Measurements from ENCODE around the gene MICAL1.

The MICAL1 gene

DNA sequence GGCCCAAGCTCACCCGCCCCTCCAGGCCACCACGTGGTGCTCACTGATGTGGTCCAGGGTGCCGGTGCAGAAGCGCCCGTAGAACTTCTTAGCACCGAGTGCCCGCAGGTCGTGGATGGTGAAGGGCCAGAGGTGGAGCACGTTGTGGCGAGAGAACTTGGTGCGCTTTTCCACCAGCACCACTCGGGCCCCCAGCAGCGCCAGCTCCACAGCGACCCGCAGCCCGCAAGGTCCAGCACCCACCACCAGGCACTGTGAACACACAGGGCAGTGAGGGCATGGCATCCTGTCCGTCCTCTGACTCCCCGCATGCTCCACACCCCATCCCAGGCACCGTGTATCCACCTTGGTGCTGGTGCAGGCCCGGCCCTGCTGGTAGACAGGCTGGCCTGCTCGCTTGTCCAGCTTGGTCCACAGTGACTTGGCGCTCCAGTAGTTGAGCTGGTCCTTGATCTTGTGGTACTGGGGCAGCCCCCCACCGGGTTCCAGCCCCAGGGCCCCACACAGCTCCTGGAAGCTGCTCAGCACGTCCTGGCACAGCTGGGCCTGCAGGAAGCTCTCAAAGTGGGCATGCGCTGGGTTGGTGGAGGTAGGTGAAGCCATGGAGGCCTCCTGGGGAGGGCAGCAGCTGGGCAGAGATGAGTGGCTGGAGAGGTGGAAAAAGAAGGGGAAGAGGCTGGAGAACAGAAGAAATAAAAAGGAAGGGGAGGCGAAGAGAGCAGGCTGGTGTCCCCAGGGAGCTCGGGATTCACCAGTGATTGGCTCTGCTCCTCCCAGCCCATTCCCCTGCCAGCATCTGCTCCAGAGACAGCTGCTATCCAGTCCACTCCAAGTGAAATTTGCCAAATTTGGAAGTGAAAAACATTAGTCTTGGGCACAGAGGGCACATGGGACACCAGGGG, 1.7 kb downstream of the MICAL1 start:
- no peak for DNase-seq

DNA sequence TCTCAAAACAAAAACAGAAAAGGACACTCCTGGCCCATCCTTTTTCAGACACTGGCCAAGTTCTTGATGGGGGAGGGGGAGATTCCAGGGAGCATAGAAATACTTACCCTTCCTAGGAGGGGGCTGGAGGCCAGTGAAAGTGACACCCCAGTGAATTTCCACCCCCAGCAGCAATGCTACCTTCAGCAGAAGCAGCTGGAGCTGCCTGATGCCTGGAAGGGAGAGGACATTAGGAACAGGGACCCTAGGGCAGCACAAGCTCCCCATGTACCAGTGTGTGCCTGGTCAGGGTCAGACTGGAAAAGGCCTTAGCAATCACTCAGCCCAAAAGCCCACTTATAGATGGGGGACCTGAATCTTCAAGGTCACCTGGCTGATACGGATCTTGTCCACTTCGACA, 2.4 kb downstream of the MICAL1 start:
- DNase-seq, result no peak

DNA sequence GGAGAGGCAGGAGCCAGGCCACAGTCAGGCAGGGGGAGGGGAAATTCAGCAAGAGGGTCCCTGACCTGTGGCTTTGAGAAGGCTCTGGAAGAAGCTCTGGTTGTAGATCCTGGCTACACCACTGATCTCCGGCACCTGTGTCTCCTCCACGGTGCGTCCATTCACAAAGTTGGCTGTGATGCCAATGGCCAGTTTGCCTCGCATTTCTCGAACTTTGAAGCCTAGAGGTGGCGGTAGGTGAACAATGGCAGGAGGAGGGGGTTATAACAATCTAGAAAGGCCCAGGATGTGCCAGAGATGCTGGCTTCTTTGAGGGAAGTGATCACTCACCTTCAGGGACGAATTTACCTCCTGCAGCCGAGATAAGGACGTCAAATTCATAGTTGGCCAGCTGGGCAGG, 3.4 kb downstream of the MICAL1 start:
- no peak for DNase-seq

DNA sequence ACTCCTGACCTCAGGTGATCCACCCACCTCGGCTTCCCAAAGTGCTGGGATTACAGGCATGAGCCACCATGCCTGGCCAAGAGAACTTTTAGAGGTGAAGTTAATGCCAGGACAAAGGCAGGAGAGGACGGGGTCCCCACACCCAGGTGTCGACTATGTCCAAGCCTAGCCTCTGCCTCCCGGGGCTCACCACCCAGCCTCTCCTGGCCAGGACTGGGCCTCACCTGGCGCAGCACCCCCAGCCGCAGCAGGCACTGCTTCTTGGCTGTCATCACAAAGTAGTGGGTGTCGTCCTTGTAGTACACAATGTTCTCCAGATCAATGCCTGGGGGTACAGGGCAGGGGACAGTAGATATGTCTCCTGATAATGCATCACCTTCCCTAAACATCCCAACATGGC, 4.2 kb downstream of the MICAL1 start:
- DNase-seq, result no peak

DNA sequence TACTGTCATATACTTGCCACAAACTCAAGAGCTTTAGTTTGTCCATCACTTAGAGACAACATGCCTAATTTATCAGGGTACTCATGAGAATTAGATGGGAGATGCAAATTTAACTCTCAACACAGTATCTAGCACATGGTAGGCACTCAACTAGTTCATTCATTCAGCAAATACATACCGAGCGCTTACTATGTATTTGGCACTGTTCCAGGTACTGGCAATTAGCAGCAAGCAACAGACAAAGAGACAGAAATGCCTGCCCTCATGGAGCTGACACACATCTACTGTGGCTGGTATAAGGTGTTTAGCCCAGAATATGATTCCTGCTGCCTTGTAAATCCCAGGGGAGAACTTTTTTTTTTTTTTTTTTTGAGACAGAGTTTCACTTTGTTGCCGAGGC, 4.8 kb downstream of the MICAL1 start:
- DNase-seq, result no peak

DNA sequence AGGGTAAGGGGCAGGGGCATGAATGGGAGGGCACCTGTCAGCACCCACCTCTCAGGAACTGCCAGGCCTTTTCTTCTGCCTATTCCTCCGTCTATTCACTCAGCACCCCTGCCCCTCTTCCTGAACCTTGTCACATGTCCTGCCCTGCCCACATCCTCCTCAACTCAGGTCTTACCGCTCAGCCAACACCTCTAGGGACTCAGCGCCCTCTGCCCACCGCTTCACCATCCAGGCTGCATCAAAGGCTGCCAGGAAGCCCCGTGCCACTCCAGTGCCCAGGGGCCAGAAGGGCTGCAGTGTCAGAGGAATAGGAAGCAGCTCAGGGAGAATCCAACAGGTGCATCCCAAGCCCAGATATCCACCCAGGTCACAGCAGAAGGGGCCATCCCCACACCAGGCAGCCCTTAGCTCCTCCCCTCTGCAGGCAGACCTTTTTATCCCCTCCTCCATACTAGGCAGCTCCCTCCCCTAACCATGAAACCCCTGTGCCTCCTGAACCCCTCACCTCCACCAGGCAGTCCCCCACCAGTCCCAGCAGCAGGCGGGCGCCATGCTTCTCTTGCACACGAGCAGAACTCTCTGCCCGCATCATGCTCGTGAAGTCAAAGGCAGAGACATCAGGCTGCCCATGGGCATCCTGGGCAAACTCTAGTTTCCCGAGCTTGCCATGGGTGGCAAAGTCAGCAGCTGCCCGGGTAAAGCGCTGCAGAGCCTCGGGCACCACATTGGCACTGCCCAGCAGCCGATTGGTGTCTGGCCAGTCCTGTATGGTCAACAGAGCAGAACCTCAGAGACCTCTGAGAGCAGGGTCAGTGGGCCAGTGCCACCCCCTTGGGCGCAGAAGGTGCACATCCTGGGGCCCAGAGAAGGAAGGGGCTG, 5.5 kb downstream of the MICAL1 start:
- DNase-seq, result no peak

DNA sequence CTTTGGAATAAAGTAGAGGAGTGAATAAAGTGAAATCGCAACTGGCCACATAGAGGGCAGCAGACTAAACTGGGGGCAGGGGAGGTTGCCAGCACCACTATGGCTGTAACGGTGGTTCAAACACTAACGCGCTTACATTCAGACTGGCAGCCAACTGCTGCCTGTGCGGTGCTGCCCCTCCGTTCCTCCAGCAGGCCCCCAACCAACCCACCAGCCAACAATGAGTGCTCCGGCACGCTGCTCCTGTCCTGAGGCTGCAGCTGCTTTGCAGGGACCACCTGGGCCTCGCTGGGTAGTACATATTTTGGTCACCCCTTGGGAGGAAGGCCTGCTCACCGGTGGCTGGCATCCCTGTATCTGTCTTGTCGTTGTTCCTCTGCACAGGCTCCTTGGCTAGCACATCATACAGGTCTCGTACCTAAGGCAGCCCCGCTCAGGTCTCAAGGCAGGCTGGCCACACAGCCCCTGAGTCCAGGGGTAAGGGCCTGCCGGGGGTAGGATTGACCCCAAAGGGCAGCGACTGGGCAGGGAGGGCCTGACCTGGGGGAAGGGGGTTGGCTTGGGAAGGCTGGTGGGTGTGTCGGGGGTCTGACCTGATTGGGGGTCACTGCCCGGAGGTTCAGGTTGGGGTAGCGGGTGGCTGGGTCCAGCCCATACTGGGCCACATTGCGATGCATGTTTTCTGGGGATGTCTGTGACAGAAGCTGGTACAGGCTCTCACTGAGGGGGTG, 6.3 kb downstream of the MICAL1 start:
- no peak for DNase-seq

DNA sequence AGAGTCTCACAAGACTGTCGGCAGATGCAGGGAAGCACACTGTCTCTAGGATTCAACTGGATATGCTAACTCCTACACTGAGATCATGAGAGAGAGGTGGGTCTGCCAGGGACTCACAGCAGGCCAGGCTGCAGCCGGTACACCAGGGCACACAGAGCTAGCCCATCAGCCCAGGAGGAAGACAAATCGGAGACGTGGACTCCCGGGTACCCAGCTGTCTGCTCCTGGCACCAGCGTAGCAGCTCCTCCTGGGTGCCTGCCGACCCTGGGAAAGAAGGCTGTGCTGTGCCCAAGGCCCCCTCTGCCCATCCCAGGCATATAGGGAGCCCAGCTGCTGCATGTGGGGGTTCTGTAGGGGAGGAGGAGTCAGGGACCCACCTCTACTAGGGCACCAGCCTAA, 7.0 kb downstream of the MICAL1 start:
- no peak for DNase-seq

DNA sequence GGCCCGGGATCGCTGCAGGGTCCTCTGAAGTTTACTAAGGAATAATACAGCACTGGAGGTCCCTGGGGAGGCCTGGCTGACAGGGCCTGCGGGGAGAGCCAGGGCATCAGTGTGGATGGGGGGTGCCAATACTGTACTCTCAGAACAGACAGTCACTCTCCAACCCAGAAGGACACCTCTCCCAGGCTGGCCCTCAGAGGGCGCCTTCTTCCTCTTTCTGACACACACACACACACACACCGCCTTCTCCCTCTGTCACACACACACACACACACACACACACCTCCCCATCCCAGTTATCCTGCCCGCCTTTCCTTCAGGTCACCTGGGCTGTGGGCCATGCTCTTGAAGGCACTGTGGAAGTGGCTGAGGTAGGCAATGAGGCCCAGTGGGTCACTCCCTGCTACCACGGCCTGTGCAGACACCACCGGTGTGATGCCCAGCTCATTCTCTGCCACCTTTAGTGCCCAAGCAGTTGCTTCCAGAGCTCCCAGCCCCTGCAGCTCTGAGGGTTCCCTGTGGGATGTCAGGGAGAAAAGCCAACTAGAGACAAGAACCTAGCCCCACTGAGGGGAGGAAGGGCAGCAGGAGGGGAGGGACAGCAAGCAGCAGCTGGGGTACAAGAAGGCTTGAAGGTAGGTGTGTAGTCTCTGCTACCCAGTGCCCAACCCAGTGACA, 7.6 kb downstream of the MICAL1 start:
- DNase-seq, result no peak

DNA sequence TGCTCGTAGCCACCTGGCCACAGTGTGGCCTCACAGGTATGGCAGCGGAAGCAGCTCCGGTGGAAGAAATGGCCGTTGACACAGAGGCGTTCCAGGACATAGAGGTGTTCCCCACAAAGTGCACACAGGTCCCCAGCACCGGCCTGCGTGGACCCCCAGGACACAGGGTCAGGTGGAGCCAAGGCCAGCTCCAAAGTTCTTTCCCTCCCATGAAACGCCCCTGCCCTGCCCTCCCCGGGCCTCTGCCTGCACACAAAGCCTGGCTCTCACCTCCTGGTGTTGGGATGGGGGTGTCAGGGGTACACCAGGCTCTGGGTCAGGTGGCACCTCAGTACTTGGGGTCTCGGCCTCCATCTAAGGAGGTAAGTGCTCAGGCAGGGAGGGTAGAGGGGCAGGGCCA, 8.5 kb downstream of the MICAL1 start:
- no peak for DNase-seq

DNA sequence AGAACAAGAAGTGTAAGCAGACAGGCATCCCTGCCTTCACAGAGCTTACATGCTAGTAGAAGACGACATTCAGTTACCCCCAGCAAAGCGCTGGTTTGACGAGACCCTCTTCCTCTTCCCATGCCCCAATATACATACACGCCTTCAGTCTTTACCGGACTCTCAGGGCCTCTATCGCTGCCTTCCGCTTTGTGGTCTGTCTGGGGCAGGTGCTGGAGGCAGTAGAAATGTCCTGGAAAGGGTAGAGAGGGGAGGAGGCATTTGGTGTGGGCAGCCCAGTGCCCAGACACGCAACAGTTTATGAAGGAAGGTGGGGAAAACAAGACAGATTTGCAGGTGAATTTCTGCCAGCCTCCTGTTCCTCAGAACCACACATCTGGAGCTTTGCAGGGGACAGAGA, 9.0 kb downstream of the MICAL1 start:
- no peak for DNase-seq

DNA sequence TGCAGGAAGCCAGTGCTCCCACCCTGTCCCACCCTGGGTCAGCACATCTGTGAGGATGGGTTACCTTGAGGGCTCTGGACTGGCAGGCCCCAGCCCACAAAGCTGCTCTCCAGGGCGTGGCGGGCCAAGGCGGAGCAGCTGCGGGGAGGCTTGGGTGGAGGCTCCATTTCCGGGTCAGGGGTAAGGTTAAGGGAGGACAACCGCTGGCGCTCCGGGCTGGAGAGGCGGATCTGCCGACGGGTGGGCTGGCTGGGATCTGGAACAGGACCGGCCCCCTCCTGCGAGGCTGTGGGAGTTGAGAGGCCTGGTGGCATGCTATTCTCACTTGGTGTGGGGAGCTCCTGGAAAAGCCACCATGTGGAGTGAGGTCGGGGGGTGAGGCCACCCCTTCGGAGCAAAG, 9.5 kb downstream of the MICAL1 start:
- no peak for DNase-seq

DNA sequence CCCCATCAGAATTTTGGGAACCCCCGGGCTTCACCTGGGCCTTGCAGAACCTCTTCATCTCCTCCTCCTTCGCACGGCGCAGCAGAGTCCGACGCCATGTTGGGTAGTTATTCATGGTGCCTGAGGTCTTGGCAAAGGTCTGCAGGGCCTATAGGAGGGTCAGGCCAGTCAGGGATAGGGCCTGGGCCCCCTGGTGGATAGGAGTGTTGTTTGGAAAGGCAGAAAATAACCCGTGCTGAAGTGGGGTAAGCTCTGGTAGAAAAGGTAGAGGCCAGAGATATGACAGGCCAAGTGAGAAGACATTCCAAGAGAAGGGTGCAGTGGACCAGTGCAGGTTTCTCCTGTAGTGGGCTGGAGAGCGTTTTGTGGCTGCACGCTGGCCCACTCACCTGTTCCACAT, 10.2 kb downstream of the MICAL1 start:
- no peak for DNase-seq

DNA sequence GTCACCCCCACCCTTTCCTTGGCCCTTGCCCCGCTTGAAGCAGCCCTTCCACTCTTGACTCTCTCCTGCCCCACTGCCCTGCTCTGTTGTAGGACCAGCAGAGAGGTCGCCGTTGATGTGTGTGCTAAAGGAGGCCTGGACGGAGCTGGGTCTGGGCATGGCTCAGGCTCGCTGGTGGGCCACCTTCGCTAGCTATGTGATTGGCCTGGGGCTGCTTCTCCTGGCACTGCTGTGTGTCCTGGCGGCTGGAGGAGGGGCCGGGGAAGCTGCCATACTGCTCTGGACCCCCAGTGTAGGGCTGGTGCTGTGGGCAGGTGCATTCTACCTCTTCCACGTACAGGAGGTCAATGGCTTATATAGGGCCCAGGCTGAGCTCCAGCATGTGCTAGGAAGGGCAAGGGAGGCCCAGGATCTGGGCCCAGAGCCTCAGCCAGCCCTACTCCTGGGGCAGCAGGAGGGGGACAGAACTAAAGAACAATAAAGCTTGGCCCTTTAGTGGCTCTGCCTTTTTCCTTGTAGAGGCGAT, 12.1 kb downstream of the MICAL1 start:
- DNase-seq, result no peak

DNA sequence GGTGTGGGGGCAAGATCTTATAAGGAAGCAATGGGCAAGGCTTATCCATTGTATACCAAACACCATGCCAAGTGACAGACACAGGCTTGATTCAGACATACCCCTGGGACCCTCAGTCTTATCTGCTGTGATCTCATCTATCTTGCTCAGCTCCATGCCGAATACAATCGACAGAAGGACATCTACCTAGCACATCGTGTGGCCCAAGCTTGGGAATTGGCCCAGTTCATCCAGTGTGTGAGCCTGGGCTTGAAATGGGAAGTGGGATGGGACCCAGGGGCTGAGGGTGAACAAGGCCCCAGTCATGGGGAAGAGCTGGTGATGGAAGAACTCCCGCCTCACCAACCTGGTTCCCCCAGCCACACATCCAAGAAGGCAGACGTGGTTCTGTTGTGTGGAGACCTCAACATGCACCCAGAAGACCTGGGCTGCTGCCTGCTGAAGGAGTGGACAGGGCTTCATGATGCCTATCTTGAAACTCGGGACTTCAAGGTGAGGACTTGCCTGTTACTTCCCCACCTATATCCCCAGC, 13.1 kb downstream of the MICAL1 start:
- DNase-seq, result no peak

DNA sequence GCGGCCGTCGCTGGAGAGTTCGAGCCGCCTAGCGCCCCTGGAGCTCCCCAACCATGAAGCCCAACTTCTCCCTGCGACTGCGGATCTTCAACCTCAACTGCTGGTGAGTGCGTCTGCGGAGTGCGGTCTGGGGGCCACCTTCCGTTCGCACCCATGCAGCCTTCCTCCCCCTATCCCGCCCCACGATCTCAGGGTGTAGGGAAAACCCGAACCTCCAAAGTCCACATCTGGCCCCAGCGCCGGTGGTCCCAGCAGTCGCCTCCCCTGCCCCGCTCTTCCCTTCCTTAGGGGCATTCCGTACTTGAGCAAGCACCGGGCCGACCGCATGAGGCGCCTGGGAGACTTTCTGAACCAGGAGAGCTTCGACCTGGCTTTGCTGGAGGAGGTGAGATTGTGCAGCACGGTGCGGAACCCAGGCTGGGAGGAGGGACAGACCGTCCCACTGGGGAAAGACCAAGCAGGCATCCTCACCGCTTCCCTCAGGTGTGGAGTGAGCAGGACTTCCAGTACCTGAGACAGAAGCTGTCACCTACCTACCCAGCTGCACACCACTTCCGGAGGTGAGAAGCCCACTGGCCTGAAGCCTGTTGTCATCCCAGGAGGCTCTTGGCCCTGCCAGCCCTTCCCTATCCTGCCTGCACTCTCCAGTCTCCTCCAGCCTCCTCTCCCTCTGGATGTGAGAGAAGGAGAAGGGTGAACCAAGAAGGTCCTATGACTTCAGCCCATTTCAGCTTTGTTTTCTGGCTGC, 14.3 kb downstream of the MICAL1 start:
- DNase-seq, result no peak

DNA sequence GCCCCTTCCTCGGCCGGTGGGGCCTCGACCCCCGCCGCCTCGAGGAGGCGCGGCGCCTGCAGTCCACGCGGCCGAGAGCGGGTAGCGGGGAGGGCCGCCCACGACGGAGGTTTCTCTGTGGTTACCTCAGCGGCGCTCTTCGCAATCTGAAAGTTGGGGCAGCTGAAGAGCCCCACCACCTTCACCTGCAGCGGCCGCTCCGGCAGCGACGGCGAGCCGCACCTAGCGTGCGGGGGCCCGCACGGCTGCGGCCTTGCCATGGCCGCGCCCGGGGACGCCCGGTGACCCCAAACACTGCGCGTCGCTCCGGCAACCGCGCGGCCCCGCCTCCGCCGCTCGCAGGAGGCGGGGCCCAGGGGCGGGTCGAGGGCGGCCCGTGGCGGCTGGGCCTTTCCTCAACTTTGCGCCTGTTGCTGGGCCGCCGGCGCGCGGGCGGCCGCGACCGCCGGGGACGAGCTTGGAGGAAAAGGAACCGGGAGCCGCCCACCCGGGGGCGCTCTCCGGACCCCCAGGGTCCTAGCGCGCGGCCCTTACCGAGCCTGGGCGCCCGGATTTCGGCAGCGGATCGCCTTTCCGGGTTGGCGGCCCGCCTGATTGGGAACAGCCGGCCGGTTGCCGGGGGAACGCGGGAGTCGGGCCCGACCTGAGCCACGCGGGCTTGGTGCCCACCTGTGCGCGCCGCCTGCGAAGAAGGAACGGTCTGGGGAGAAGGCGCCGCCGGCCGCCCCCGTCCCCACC, 15.1 kb downstream of the MICAL1 start, which contains the start of the genes PPIL6 and SMPD2:
TSS of gene PPIL6 (minus strand) at position 298 of the 738 bp plus-strand sequence. CDS start at position 260, 38 bp downstream.
TSS of gene SMPD2 (plus strand) at position 394 of the 738 bp plus-strand sequence. CDS start 398 bp downstream, outside the sequence.
- DNase-seq, result peak; percentile 82

DNA sequence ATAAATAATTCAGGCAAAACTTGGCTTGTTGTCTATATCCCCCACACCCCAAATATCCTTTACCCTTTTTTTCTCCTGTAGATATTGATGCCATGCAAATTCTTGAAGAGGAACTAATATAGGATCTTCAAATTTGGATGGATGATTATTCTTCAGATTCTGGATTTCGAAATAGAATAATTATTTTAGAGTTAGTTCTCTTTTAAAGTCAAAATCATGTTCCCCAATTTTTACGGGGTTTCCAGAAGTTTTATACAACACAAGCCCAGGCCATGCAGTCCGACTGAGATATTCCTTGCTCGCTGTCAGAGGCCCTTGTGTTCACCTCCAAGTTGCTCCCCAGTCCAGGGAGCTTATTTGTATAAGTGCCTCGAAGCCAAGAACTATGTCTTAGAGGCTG, 19.5 kb downstream of the MICAL1 start:
- no peak for DNase-seq

DNA sequence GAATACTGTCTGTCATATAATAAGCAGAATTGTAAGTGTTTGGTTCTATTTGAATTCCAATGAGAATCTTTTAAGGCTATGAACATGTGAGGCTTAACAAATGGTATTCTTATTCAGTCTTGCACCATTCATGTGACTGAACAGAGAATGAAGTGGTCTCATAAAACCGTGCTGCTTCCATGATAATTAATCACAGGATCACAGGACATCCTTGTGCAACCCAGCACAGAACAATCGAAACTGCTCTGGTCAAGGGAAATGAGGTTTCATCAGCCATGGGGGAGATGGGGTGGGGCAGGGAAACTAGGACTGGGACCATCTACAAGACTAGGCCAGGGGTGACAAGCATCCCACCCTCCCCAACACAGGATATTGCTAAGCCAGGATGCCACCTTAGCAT, 21.1 kb downstream of the MICAL1 start:
- DNase-seq, result no peak

DNA sequence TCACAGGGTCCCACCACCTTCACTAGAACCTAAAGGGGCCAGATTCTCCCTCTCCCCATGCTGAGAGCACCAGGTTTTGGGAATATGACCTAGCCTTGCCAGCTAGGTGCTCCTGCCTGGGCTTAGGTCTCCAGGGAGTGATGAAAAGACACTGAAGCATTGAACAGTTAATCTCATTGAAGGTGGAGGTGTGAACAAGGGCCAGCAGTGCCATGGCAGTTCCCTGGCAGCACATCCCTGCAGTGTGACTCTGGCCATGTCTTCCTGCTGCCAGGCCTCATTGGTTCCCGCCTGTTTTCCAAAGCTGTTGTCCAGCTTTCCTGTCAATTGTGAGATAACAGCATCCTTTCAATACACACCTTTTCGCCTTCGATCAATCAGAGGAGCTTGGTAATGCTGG, 26.1 kb downstream of the MICAL1 start:
- DNase-seq, result no peak
